ENCODE results near the gene IKBKG. TPM values are rescaled to one million over a fixed set of nuclear protein-coding genes. Genes with fewer than 3 reads are reported as not detected.

The IKBKG gene
- total RNA-seq, 2 donors from 2014 or later: 25.7 to 52.8 TPM

- DNase-seq (ENCODE audit: low spot score) (no peak), ATAC-seq (ENCODE audit: insufficient number of reproducible peaks, low FRiP score, low read depth) (no peak)
- Histone ChIP-seq H3K9me3 (no peaks in the 10 kb centered on the region), H3K4me3 (no peak overlapping the region), H3K36me3 (no peaks in the 10 kb centered on the region), H3K27me3 (replicated peaks; ENCODE audit: insufficient read depth) (no peaks in the 10 kb centered on the region), H3K4me1 (ENCODE audit: control insufficient read depth in 1 of 2, low read depth in 2 of 2) (no peaks in the 10 kb centered on the region), H3K27ac (no peak overlapping the region)
- no peak for TF ChIP-seq CTCF (IDR thresholded peaks at IDR 0.05)
Measured at GRCh38 chrX:154594491-154594890, 47.1 kb downstream of the IKBKG start.

DNA sequence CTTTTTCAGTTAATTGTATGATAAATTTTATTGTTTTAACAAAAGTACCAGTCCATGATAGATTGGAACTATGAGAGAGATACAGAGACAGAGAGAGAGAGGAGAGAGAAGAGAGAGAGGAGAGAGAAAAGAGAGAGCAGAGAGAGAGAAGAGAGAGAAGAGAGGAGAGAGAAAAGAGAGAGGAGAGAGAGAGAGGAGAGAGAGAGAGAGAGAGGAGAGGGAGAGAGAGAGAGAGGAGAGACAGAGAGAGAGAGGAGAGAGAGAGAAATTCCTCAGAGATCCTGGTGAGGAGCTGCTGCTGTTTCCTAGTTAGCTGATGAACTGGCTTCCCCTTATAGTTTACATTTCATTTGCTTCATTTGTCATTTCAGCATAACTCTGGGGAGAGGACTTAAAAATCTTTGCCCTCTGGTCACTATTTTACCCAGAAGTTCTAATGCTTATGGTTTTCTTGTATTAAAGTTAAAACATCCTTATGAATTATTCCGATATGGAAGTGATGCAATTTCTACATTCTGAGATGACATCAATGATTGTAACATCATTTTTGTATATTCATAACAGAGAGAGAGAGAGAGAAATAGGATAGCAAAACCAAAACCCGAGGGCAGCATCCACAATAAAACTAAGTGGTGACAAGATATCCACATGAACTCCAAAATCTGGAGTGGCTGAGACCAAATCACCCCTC, 48.3 kb downstream of the IKBKG start:
- TF ChIP-seq CTCF (IDR thresholded peaks at IDR 0.05): no peak
- no peak for ATAC-seq (ENCODE audit: insufficient number of reproducible peaks, low FRiP score, low read depth)
- H3K27ac ChIP-seq: no peak overlapping the region

GRCh38 chrX:154596290-154596929, 49.0 kb downstream of the IKBKG start:
- Histone ChIP-seq H3K4me1 (ENCODE audit: control insufficient read depth in 1 of 2, low read depth in 2 of 2) (no peaks in the 10 kb centered on the region), H3K4me3 (no peak overlapping the region), H3K9me3 (no peaks in the 10 kb centered on the region), H3K27ac (no peak overlapping the region), H3K36me3 (no peaks in the 10 kb centered on the region), H3K27me3 (replicated peaks; ENCODE audit: insufficient read depth) (no peaks in the 10 kb centered on the region)
- DNase-seq (ENCODE audit: low spot score) (no peak), ATAC-seq (ENCODE audit: insufficient number of reproducible peaks, low FRiP score, low read depth) (no peak)
- no peak for TF ChIP-seq CTCF (IDR thresholded peaks at IDR 0.05)

More for the DNA sequence above, 48.3 kb downstream of the IKBKG start:
- H3K9me3 ChIP-seq: no peaks in the 10 kb centered on the region
- no peaks in the 10 kb centered on the region for H3K4me1 ChIP-seq (ENCODE audit: control insufficient read depth in 1 of 2, low read depth in 2 of 2)
- no peak for DNase-seq (ENCODE audit: low spot score)
- H3K36me3 ChIP-seq: no peaks in the 10 kb centered on the region
- H3K4me3 ChIP-seq: no peak overlapping the region
- H3K27me3 ChIP-seq (replicated peaks; ENCODE audit: insufficient read depth): no peaks in the 10 kb centered on the region

- no peak for ATAC-seq (ENCODE audit: insufficient number of reproducible peaks, low FRiP score, low read depth)
- no peak overlapping the region for H3K27ac ChIP-seq
- no peaks in the 10 kb centered on the region for H3K4me1 ChIP-seq (ENCODE audit: control insufficient read depth in 1 of 2, low read depth in 2 of 2)
- no peaks in the 10 kb centered on the region for H3K36me3 ChIP-seq
- no peaks in the 10 kb centered on the region for H3K9me3 ChIP-seq
- H3K4me3 ChIP-seq: no peak overlapping the region
- no peak for DNase-seq (ENCODE audit: low spot score)
- H3K27me3 ChIP-seq (replicated peaks; ENCODE audit: insufficient read depth): no peaks in the 10 kb centered on the region
- no peak for TF ChIP-seq CTCF (IDR thresholded peaks at IDR 0.05)
Measured at GRCh38 chrX:154597221-154597620, 49.8 kb downstream of the IKBKG start.

DNA sequence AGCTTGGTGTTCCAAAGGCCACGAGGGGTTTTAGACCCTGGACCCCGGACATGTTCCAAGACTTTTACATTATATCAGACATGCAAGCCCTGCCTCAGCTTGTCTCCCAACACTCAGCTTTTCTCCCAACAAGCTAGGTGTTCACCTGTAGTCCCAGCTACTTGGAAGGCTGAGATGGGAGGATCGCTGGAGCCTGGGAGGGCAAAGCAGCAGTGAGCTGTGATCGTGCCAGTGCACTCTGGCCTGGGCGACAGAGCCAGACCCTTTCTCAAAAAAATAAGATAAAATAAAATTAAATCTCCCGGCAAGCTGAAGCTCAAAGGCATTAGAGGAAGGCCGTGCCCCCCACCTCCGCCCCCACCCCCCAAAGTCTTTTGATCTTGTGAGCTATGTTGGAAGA, 51.2 kb downstream of the IKBKG start:
- no peak for DNase-seq (ENCODE audit: low spot score)
- H3K27me3 ChIP-seq (replicated peaks; ENCODE audit: insufficient read depth): no peaks in the 10 kb centered on the region

More for the DNA sequence above, 51.2 kb downstream of the IKBKG start:
- no peak overlapping the region for H3K27ac ChIP-seq
- no peaks in the 10 kb centered on the region for H3K36me3 ChIP-seq
- no peak for TF ChIP-seq CTCF (IDR thresholded peaks at IDR 0.05)
- no peak overlapping the region for H3K4me3 ChIP-seq
- ATAC-seq (ENCODE audit: insufficient number of reproducible peaks, low FRiP score, low read depth): no peak
- H3K9me3 ChIP-seq: no peaks in the 10 kb centered on the region
- peaks cover 0 to 3% of the 10 kb centered on the region in 2 donors for H3K4me1 ChIP-seq (ENCODE audit: control insufficient read depth in 1 of 2, low read depth in 2 of 2)
